SU-DHL-6 (cell line): ENCODE measurements around the gene CNPY3.

ENCODE experiments used
- EZH2phosphoT487 ChIP-seq: fragments of 200-600 bp; sonication (generic), shearing (Covaris generic); conservative IDR thresholded peaks from 2 replicates; pipeline ENCODE4 v1.6.1; 2018; ENCODE audit warnings: mild to moderate bottlenecking, antibody characterized with exemption, low read length, moderate library complexity, mixed read lengths
- TF ChIP-seq, protein P1 (sequence below): fragments of 200-600 bp; sonication (generic); IDR thresholded peaks from one replicate; pipeline ENCODE4 v1.5.1; 2017; ENCODE audit warnings: antibody characterized with exemption, mild to moderate bottlenecking, low read length, moderate library complexity; ENCODE audit not compliant: insufficient read depth, poor library complexity, severe bottlenecking

DNA sequence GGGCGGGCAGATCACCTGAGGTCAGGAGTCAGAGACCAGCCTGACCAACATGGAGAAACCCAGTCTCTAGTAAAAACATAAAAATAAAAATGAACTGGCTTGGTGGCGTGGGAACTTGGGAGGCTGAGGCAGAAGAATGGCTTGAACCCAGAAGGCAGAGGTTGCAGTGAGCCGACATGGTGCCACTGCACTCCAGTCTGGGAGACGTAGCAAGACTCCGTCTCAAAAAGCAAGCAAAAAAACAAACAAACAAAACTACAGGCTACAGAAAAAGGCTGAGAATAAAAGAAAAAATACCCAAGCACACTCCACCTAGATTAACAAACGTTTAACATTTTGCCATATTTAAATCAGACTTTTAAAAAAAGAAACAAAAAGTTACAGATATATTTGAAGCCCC is 7.5 kb upstream of the CNPY3 start:
- TF ChIP-seq, protein P1, sequence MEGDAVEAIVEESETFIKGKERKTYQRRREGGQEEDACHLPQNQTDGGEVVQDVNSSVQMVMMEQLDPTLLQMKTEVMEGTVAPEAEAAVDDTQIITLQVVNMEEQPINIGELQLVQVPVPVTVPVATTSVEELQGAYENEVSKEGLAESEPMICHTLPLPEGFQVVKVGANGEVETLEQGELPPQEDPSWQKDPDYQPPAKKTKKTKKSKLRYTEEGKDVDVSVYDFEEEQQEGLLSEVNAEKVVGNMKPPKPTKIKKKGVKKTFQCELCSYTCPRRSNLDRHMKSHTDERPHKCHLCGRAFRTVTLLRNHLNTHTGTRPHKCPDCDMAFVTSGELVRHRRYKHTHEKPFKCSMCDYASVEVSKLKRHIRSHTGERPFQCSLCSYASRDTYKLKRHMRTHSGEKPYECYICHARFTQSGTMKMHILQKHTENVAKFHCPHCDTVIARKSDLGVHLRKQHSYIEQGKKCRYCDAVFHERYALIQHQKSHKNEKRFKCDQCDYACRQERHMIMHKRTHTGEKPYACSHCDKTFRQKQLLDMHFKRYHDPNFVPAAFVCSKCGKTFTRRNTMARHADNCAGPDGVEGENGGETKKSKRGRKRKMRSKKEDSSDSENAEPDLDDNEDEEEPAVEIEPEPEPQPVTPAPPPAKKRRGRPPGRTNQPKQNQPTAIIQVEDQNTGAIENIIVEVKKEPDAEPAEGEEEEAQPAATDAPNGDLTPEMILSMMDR = no peak
- no peak for TF ChIP-seq EZH2phosphoT487
